K562 (cell line): ENCODE data around the gene FTL. TPM values are rescaled to one million over a fixed set of nuclear protein-coding genes. Genes with fewer than 3 reads are reported as not detected.
A peak's percentile ranks its signal among the peaks of the same experiment; 100 is the strongest.

Experiments used
- ATAC-seq: fragments of 200-7000 bp; cut with Tn5 transposase; 3 replicates; pipeline ENCODE4 v1.9.1; 2020; ENCODE audit warnings: moderate library complexity
- BruUV-seq: library from RNA; stranded (reverse); fragments of 400-500 nt; replicated peaks from 2 replicates; lab custom pipeline; 2021; lab: Mats Ljungman, UMichigan
- CTCF ChIA-PET: fragments of 300-600 bp; formaldehyde crosslinking; extraction: SDS; loops from one replicate; lab custom pipeline; 2021; ENCODE audit warnings: low intra/inter-chr PET ratio; lab: Yijun Ruan, JAX
- POLR2A ChIA-PET: fragments of 300-600, 350-650 bp; sonication (Branson Sonifier 250); formaldehyde crosslinking; extraction: SDS; loops from one replicate; lab custom pipeline; 2021; ENCODE audit warnings: antibody characterized with exemption, inconsistent platforms; lab: Yijun Ruan, JAX
- DNase-seq, 4 experiments: peaks; one replicate each; pipeline versions ENCODE4 v3.0.0 to v3.0.0-alpha.2; 2011 to 2018; ENCODE audit warnings: low spot score in 3 of 4, mixed read lengths in 3 of 4; ENCODE audit errors: extremely low read depth in 1 of 4
- FAIRE-seq: peaks from 2 replicates; lab custom pipeline; 2011; peaks lifted over from hg19 to GRCh38; lab: Jason Lieb, UNC
- H2AFZ ChIP-seq: 2 replicates; pipeline ENCODE4 v1.6.0; 2011; ENCODE audit warnings: low read depth, low read length, control low read depth, inconsistent platforms
- H3K27ac ChIP-seq: fragments of 200-600 bp; 3 replicates; pipeline ENCODE4 v1.8.0; 2011; ENCODE audit warnings: low read depth, mild to moderate bottlenecking, control low read depth, inconsistent platforms, low read length, moderate library complexity, mixed read lengths; ENCODE audit errors: extremely low read depth
- H3K27me3 ChIP-seq, 2 experiments: fragments of 300-600 bp in 1 of 2; 2 replicates in 1 of 2; 3 replicates in 1 of 2; pipeline versions ENCODE4 v1.6.0 to v1.8.0; 2011; ENCODE audit warnings: inconsistent platforms in 2 of 2, low read length in 2 of 2, mild to moderate bottlenecking in 1 of 2, mixed read lengths in 1 of 2, moderate library complexity in 1 of 2; ENCODE audit not compliant: control insufficient read depth in 2 of 2, insufficient read depth in 2 of 2
- H3K36me3 ChIP-seq: fragments of 300-600 bp; 3 replicates; pipeline ENCODE4 v1.8.0; 2011; ENCODE audit warnings: mild to moderate bottlenecking, low read length, inconsistent platforms; ENCODE audit not compliant: control insufficient read depth, insufficient read depth
- H3K4me1 ChIP-seq, 2 experiments: fragments of 200-600 bp in 1 of 2; replicated peaks in 1 of 2; 2 replicates in 1 of 2; 3 replicates in 1 of 2; pipeline versions ENCODE4 v1.5.1 to v1.8.0; 2011; ENCODE audit warnings: inconsistent platforms in 2 of 2, low read length in 2 of 2, mild to moderate bottlenecking in 1 of 2, mixed read lengths in 1 of 2, moderate library complexity in 1 of 2; ENCODE audit not compliant: control insufficient read depth in 2 of 2, insufficient read depth in 2 of 2
- H3K4me2 ChIP-seq: 2 replicates; pipeline ENCODE4 v1.6.1; 2011; ENCODE audit warnings: low read length, control low read depth, inconsistent platforms, mixed read lengths; ENCODE audit not compliant: insufficient read depth
- H3K4me3 ChIP-seq: fragments of 200-600 bp; sonication (generic), shearing (Covaris generic); 2 replicates; pipeline ENCODE4 v1.5.1; 2016; ENCODE audit warnings: control low read depth, inconsistent platforms
- H3K79me2 ChIP-seq: fragments of 200-600 bp; 3 replicates; pipeline ENCODE4 v1.8.0; 2011; ENCODE audit warnings: low read length, inconsistent platforms; ENCODE audit not compliant: control insufficient read depth, insufficient read depth
- H3K9ac ChIP-seq, 2 experiments: 2 replicates each; pipeline versions ENCODE4 v1.6.0 to v1.6.1; 2011; ENCODE audit warnings: low read depth in 2 of 2, low read length in 2 of 2, control low read depth in 1 of 2, inconsistent platforms in 1 of 2, mild to moderate bottlenecking in 1 of 2, mixed read lengths in 1 of 2; ENCODE audit not compliant: insufficient read depth in 1 of 2
- H3K9me1 ChIP-seq: one replicate; pipeline ENCODE4 v1.6.0; 2011; ENCODE audit warnings: inconsistent platforms, mild to moderate bottlenecking, low read length, moderate library complexity; ENCODE audit not compliant: control insufficient read depth, insufficient read depth
- H3K9me3 ChIP-seq: replicated peaks from 2 replicates; pipeline ENCODE4 v1.5.1; 2011; ENCODE audit warnings: low read depth, low read length, inconsistent platforms; ENCODE audit not compliant: control insufficient read depth, insufficient read depth
- H4K20me1 ChIP-seq: replicated peaks from 2 replicates; pipeline ENCODE4 v1.6.1; 2011; ENCODE audit warnings: low read length, inconsistent platforms, mixed read lengths; ENCODE audit not compliant: control insufficient read depth, insufficient read depth
- CCNT2 ChIP-seq: IDR thresholded peaks from 2 replicates; pipeline ENCODE4 v1.6.1; 2011; ENCODE audit warnings: borderline replicate concordance, low read depth, mild to moderate bottlenecking, moderate library complexity, mixed read lengths, low read length; ENCODE audit not compliant: insufficient read length; ENCODE audit errors: extremely low read depth
- HOMEZ ChIP-seq: fragments of 250-450 bp; sonication (Bioruptor Pico); IDR thresholded peaks from 2 replicates; pipeline ENCODE4 v1.4.0; 2020; ENCODE audit warnings: mild to moderate bottlenecking, moderate library complexity
- POLR2A ChIP-seq: fragments of 450-650 bp; conservative IDR thresholded peaks from 2 replicates; pipeline ENCODE4 v1.6.1; 2016
- RBFOX2 ChIP-seq: fragments of 200-400 bp; formaldehyde crosslinking; IDR thresholded peaks from 2 replicates; pipeline ENCODE4 v1.6.1; 2017; ENCODE audit warnings: low read depth, mild to moderate bottlenecking, low read length, moderate library complexity
- ZKSCAN1 ChIP-seq: fragments of 150-350 bp; IDR thresholded peaks from 2 replicates; pipeline ENCODE4 v1.6.1; 2016; ENCODE audit warnings: low read depth, low read length
- WGBS: fragments of 100-300 bp; shearing (Covaris generic); methylation state at CpG from one replicate; pipeline ENCODE4 v1.1.6; 2016; ENCODE audit warnings: low coverage, mixed read lengths; ENCODE audit not compliant: insufficient coverage; ENCODE audit errors: missing lambda C conversion rate; 5-methylcytosine and 5-hydroxymethylcytosine counted together
- in situ Hi-C: fragments of 300-500 bp; cut with MboI; formaldehyde crosslinking; loops from 4 replicates; pipeline ENCODE4 v1.15.0; 2018; ENCODE audit warnings: inconsistent platforms, mixed read lengths
- intact Hi-C: fragments of 100-400 bp; cut with micrococcal nuclease; formaldehyde crosslinking; loops from 2 replicates; pipeline ENCODE4 v1.14.2; 2022
- polyA plus RNA-seq, 8 experiments: library from polyadenylated mRNA; depleted of rRNA in 4 of 8; stranded (reverse) in 5 of 8; unstranded in 3 of 8; fragments of >200 nt; fragmentation: Nextera tagmentation in 2 of 8; fragmentation: Illumina TruSeq in 1 of 8; extraction: Ambion mirVana in 2 of 8; extraction: Trizol in 1 of 8; gene quantifications; 2 replicates each; pipeline versions ENCODE4 v1.2.1 to v1.2.3, GENCODE V29; 2011 to 2014; ENCODE audit warnings: inconsistent platforms in 1 of 8, missing spikeins in 1 of 8
- total RNA-seq, 7 experiments: library from RNA; depleted of rRNA in 6 of 7; stranded (reverse); fragments of >200 nt in 6 of 7; fragmentation: Illumina TruSeq in 2 of 7; extraction: Trizol in 2 of 7; gene quantifications; 2 replicates each; pipeline versions ENCODE4 v1.2.1 to v1.2.3, GENCODE V29; 2011 to 2021; ENCODE audit warnings: low replicate concordance in 1 of 7

FTL gene
- total and polyA plus RNA-seq, 9 of the 15 experiments (the other 6 are each of a cell fraction or from before 2014, with no cell fraction given) = 1,231 to 27,415 (median 3,965) TPM

- no peak overlapping the region; a peak in 1 of 4 replicates for H3K9ac ChIP-seq
- H3K27ac ChIP-seq = no peak overlapping the region
- no peaks in the 10 kb centered on the region for H4K20me1 ChIP-seq
- FAIRE-seq (no peak), DNase-seq (no peak), ATAC-seq (no peak)
- H3K27me3 ChIP-seq = no peaks in the 10 kb centered on the region
- TF ChIP-seq HOMEZ (CRISPR knock-in tag) = no peak
- TF ChIP-seq POLR2A = 0 out of 2 replicates have a peak, but pooled peaks have one; percentile 30
- no peak for TF ChIP-seq ZKSCAN1
- TF ChIP-seq CCNT2 = no peak
- peak; percentile 42 for TF ChIP-seq RBFOX2
- H2AFZ ChIP-seq = no peak overlapping the region
- peaks cover 0 to 12% of the 10 kb centered on the region in 2 experiments; a peak in 2 of 5 replicates for H3K4me1 ChIP-seq
- H3K9me3 ChIP-seq = no peaks in the 10 kb centered on the region
- H3K4me2 ChIP-seq = no peak overlapping the region
- CTCF ChIA-PET = no interaction called here
- 95% methylated on average over 14 of the region's 18 CpGs for WGBS
- no peaks in the 10 kb centered on the region for H3K79me2 ChIP-seq
- no TSS peak for BruUV-seq
- POLR2A ChIA-PET = interaction anchor here (0.5 to 2.1 kb wide), 4 partner anchors 10 to 544 kb away, joined by 3 to 6 read pairs (median 4); no protein-coding TSS in a partner anchor
- H3K9me1 ChIP-seq = peaks cover 4% of the 10 kb centered on the region
- H3K36me3 ChIP-seq = peaks cover 84% of the 10 kb centered on the region
- no peak overlapping the region for H3K4me3 ChIP-seq
- in situ Hi-C loops (no loop called here), intact Hi-C loops (no loop called here)
These were observed 44.7 kb downstream of the FTL start for GRCh38 chr19:49009828-49010227.
